IMR-90 (cell line): ENCODE measurements around the gene RER1. TPM values are rescaled to one million over a fixed set of nuclear protein-coding genes. Genes with fewer than 3 reads are reported as not detected.

Experiments used
- ATAC-seq: fragments of 200-7000 bp; cut with Tn5 transposase; 2 replicates; pipeline ENCODE4 v1.9.1; 2020; ENCODE audit warnings: low read depth, mild to moderate bottlenecking, moderate library complexity
- BruUV-seq: library from RNA; stranded (reverse); fragments of 400-500 nt; replicated peaks from 2 replicates; lab custom pipeline; 2021; lab: Mats Ljungman, UMichigan
- CTCF ChIA-PET: fragments of 300-600 bp; formaldehyde crosslinking; extraction: SDS; loops from one replicate; lab custom pipeline; 2021; ENCODE audit warnings: antibody characterized with exemption; lab: Yijun Ruan, JAX
- POLR2A ChIA-PET: fragments of 300-600 bp; sonication (Branson Sonifier 250); formaldehyde crosslinking; loops from one replicate; lab custom pipeline; 2022; ENCODE audit warnings: antibody characterized with exemption; ENCODE audit not compliant: unreplicated experiment; lab: Charles Lee
- DNase-seq: peaks from one replicate; pipeline ENCODE4 v3.0.0; 2013
- H2AFZ ChIP-seq: replicated peaks from 2 replicates; pipeline ENCODE3; 2013; ENCODE audit warnings: low read length, mild to moderate bottlenecking; ENCODE audit not compliant: poor library complexity
- H2AK5ac ChIP-seq: 2 replicates; pipeline ENCODE4 v1.6.1; 2013; ENCODE audit warnings: low read depth, low read length, inconsistent platforms
- H2AK9ac ChIP-seq: replicated peaks from 2 replicates; pipeline ENCODE3; 2013; ENCODE audit warnings: mild to moderate bottlenecking, low read depth, low read length, moderate library complexity; ENCODE audit not compliant: poor library complexity
- H2BK120ac ChIP-seq: 2 replicates; pipeline ENCODE4 v1.6.1; 2013; ENCODE audit warnings: low read depth, low read length, inconsistent platforms
- H2BK15ac ChIP-seq: 3 replicates; pipeline ENCODE4 v1.6.1; 2013; ENCODE audit warnings: low read depth, low read length, inconsistent platforms
- H2BK20ac ChIP-seq: 2 replicates; pipeline ENCODE4 v1.6.1; 2013; ENCODE audit warnings: low read depth, mild to moderate bottlenecking, inconsistent platforms, low read length, moderate library complexity
- H2BK5ac ChIP-seq: 2 replicates; pipeline ENCODE4 v1.6.1; 2013; ENCODE audit warnings: mild to moderate bottlenecking, low read depth, low read length, inconsistent platforms; ENCODE audit not compliant: poor library complexity, severe bottlenecking
- H3K14ac ChIP-seq: replicated peaks from 2 replicates; pipeline ENCODE4 v1.6.1; 2013; ENCODE audit warnings: low read depth, low read length, inconsistent platforms
- H3K18ac ChIP-seq: 2 replicates; pipeline ENCODE4 v1.6.1; 2013; ENCODE audit warnings: low read depth, low read length, control low read depth
- H3K23ac ChIP-seq: 2 replicates; pipeline ENCODE4 v1.6.1; 2013; ENCODE audit warnings: low read depth, low read length, inconsistent platforms
- H3K27ac ChIP-seq: 2 replicates; pipeline ENCODE4 v1.5.1; 2013; ENCODE audit warnings: mild to moderate bottlenecking, control low read depth, low read length; ENCODE audit not compliant: insufficient read depth
- H3K27me3 ChIP-seq: 2 replicates; pipeline ENCODE4 v1.6.1; 2013; ENCODE audit warnings: low read length; ENCODE audit not compliant: control insufficient read depth, insufficient read depth
- H3K36me3 ChIP-seq: 2 replicates; pipeline ENCODE4 v1.6.1; 2013; ENCODE audit warnings: low read length, mixed read lengths; ENCODE audit not compliant: control insufficient read depth, insufficient read depth
- H3K4ac ChIP-seq: 2 replicates; pipeline ENCODE4 v1.6.1; 2013; ENCODE audit warnings: low read depth, low read length, inconsistent platforms
- H3K4me1 ChIP-seq: 2 replicates; pipeline ENCODE4 v1.6.1; 2013; ENCODE audit warnings: low read length, mixed read lengths; ENCODE audit not compliant: control insufficient read depth, insufficient read depth
- H3K4me2 ChIP-seq: 2 replicates; pipeline ENCODE4 v1.6.1; 2013; ENCODE audit warnings: low read depth, mild to moderate bottlenecking, control low read depth, low read length, moderate library complexity
- H3K4me3 ChIP-seq: 2 replicates; pipeline ENCODE4 v1.5.1; 2013; ENCODE audit warnings: low read depth, mild to moderate bottlenecking, control low read depth, low read length, moderate library complexity; ENCODE audit not compliant: insufficient read depth
- H3K56ac ChIP-seq: 2 replicates; pipeline ENCODE4 v1.6.1; 2013; ENCODE audit warnings: low read length, inconsistent platforms; ENCODE audit not compliant: insufficient read depth; ENCODE audit errors: extremely low read depth
- H3K79me1 ChIP-seq, 2 experiments: 2 replicates each; pipeline ENCODE4 v1.6.1; 2013; ENCODE audit warnings: low read length in 2 of 2, inconsistent platforms in 1 of 2, low read depth in 1 of 2
- H3K9ac ChIP-seq: 2 replicates; pipeline ENCODE4 v1.6.1; 2013; ENCODE audit warnings: low read depth, low read length, control low read depth
- H3K9me1 ChIP-seq: 2 replicates; pipeline ENCODE4 v1.6.1; 2013; ENCODE audit warnings: low read length, inconsistent platforms; ENCODE audit not compliant: insufficient read depth
- H3K9me3 ChIP-seq: 2 replicates; pipeline ENCODE4 v1.6.1; 2013; ENCODE audit warnings: low read length; ENCODE audit not compliant: control insufficient read depth, insufficient read depth
- H4K20me1 ChIP-seq: 2 replicates; pipeline ENCODE4 v1.6.1; 2013; ENCODE audit warnings: low read length, inconsistent platforms; ENCODE audit not compliant: insufficient read depth
- H4K5ac ChIP-seq: 2 replicates; pipeline ENCODE4 v1.6.1; 2013; ENCODE audit warnings: mild to moderate bottlenecking, low read depth, low read length, control low read depth
- H4K8ac ChIP-seq, 2 experiments: 2 replicates each; pipeline ENCODE4 v1.6.1; 2013; ENCODE audit warnings: low read depth in 2 of 2, low read length in 2 of 2, control low read depth in 1 of 2, inconsistent platforms in 1 of 2
- H4K91ac ChIP-seq: 2 replicates; pipeline ENCODE4 v1.6.1; 2013; ENCODE audit warnings: low read depth, low read length, inconsistent platforms; ENCODE audit not compliant: insufficient read depth
- BHLHE40 ChIP-seq: fragments of 150-350 bp; IDR thresholded peaks from 2 replicates; pipeline ENCODE4 v1.6.1; 2016; ENCODE audit warnings: mild to moderate bottlenecking, low read depth, low read length
- CHD1 ChIP-seq: IDR thresholded peaks from 2 replicates; pipeline ENCODE4 v1.6.1; 2012; ENCODE audit warnings: low read depth, low read length, improper control_type of control experiment
- CTCF ChIP-seq: conservative IDR thresholded peaks from 2 replicates; pipeline ENCODE4 v1.5.1; 2012; ENCODE audit warnings: mild to moderate bottlenecking, low read depth, low read length, improper control_type of control experiment
- ELK1 ChIP-seq: fragments of 150-350 bp; IDR thresholded peaks from 2 replicates; pipeline ENCODE4 v1.6.1; 2016; ENCODE audit warnings: low read depth, mild to moderate bottlenecking, low read length, moderate library complexity, borderline replicate concordance
- FOS ChIP-seq: fragments of 150-350 bp; IDR thresholded peaks from 2 replicates; pipeline ENCODE4 v1.6.1; 2016; ENCODE audit warnings: low read depth, low read length
- MAFK ChIP-seq: IDR thresholded peaks from 2 replicates; pipeline ENCODE4 v1.6.1; 2012; ENCODE audit warnings: low read depth, low read length, improper control_type of control experiment
- MAZ ChIP-seq: IDR thresholded peaks from 2 replicates; pipeline ENCODE4 v1.6.1; 2012; ENCODE audit warnings: low read depth, mild to moderate bottlenecking, low read length, improper control_type of control experiment, moderate library complexity, borderline replicate concordance
- MXI1 ChIP-seq: IDR thresholded peaks from 2 replicates; pipeline ENCODE4 v1.6.1; 2012; ENCODE audit warnings: low read depth, mild to moderate bottlenecking, low read length, moderate library complexity, borderline replicate concordance
- NFE2L2 ChIP-seq: fragments of 150-350 bp; IDR thresholded peaks from 2 replicates; pipeline ENCODE4 v1.6.1; 2016; ENCODE audit warnings: low read depth, mild to moderate bottlenecking, low read length
- POLR2A ChIP-seq: IDR thresholded peaks from 2 replicates; pipeline ENCODE4 v1.6.1; 2012; ENCODE audit warnings: mild to moderate bottlenecking, low read depth, low read length
- RAD21 ChIP-seq: IDR thresholded peaks from 2 replicates; pipeline ENCODE4 v1.6.1; 2012; ENCODE audit warnings: low read length, improper control_type of control experiment
- RCOR1 ChIP-seq: IDR thresholded peaks from 2 replicates; pipeline ENCODE4 v1.6.1; 2012; ENCODE audit warnings: mild to moderate bottlenecking, low read length, improper control_type of control experiment; ENCODE audit not compliant: insufficient replicate concordance
- RFX5 ChIP-seq: IDR thresholded peaks from 2 replicates; pipeline ENCODE4 v1.8.0; 2012; ENCODE audit warnings: low read depth, mild to moderate bottlenecking, low read length, moderate library complexity
- SMC3 ChIP-seq: fragments of 150-350 bp; IDR thresholded peaks from 2 replicates; pipeline ENCODE4 v1.6.1; 2016; ENCODE audit warnings: low read depth, mild to moderate bottlenecking, antibody characterized with exemption, low read length, moderate library complexity
- WGBS, 2 experiments: methylation state at CpG; one replicate each; pipeline versions ENCODE4 v1.1.5 to v1.1.7; 2013; ENCODE audit warnings: missing lambda C conversion rate in 2 of 2; ENCODE audit not compliant: insufficient read length in 1 of 2; ENCODE audit errors: extremely low coverage in 2 of 2; 5-methylcytosine and 5-hydroxymethylcytosine counted together
- dilution Hi-C: fragments of 300-500 bp; cut with HindIII; formaldehyde crosslinking; loops from one replicate; pipeline ENCODE4 v1.14.3; 2018; ENCODE audit warnings: low sequenced_read_pairs; ENCODE audit not compliant: unreplicated experiment
- in situ Hi-C: fragments of 300-500 bp; cut with MboI; formaldehyde crosslinking; loops from 3 replicates; pipeline ENCODE4 v1.14.3; 2019; ENCODE audit warnings: low sequenced_read_pairs, inconsistent platforms, mixed read lengths
- intact Hi-C: fragments of 100-400 bp; cut with micrococcal nuclease; formaldehyde crosslinking; loops from 2 replicates; pipeline ENCODE4 v1.10.0; 2022
- polyA plus RNA-seq, 3 experiments: library from polyadenylated mRNA; depleted of rRNA; stranded (reverse); fragments of >200 nt; gene quantifications; 2 replicates each; pipeline ENCODE4 v1.2.3, GENCODE V29; 2012; ENCODE audit warnings: low replicate concordance in 1 of 3
- total RNA-seq: library from RNA; depleted of rRNA; stranded (reverse); fragments of >200 nt; gene quantifications from 2 replicates; pipeline ENCODE4 v1.2.3, GENCODE V29; 2012

Gene RER1
- total and polyA plus RNA-seq, 2 of the 4 experiments (the other 2 are of a cell fraction) = 47.1 to 240 TPM

GRCh38 chr1:2388004-2388913 is 3.4 kb upstream of the RER1 start:
- POLR2A ChIA-PET = no interaction called here
- dilution Hi-C loops = no loop called here
- no peak overlapping the region for H2BK120ac ChIP-seq
- CTCF ChIA-PET = no interaction called here
- no peak overlapping the region for H2BK15ac ChIP-seq
- H3K4me2 ChIP-seq = no peak overlapping the region
- H4K8ac ChIP-seq = no peak overlapping the region
- intact Hi-C loops = no loop called here
- peaks cover 5% of the 10 kb centered on the region for H3K4me1 ChIP-seq
- no peaks in the 10 kb centered on the region for H3K27me3 ChIP-seq
- no peak overlapping the region for H2AK9ac ChIP-seq
- no peak overlapping the region for H3K9ac ChIP-seq
- peaks cover 12% of the 10 kb centered on the region for H4K20me1 ChIP-seq
- in situ Hi-C loops = no loop called here
- H3K18ac ChIP-seq = no peak overlapping the region
- no peak overlapping the region for H2BK20ac ChIP-seq
- H3K4ac ChIP-seq = no peak overlapping the region
- H3K56ac ChIP-seq = no peak overlapping the region
- no peak overlapping the region for H2AFZ ChIP-seq
- ATAC-seq = no peak
- H3K27ac ChIP-seq = no peak overlapping the region
- H2AK5ac ChIP-seq = no peak overlapping the region
- H3K79me1 ChIP-seq = peaks cover 0 to 30% of the 10 kb centered on the region in 2 experiments; a peak in 3 of 4 replicates
- no peak overlapping the region for H4K5ac ChIP-seq
- no peak overlapping the region for H3K14ac ChIP-seq
- peaks cover 6% of the 10 kb centered on the region; the same call in 1 of the 2 replicates for H3K36me3 ChIP-seq
- no peaks in the 10 kb centered on the region for H3K9me3 ChIP-seq
- H3K4me3 ChIP-seq = no peak overlapping the region
- 94% methylated on average over 4 of the region's 32 CpGs; no CpG with 5 or more reads in 1 of the 2 experiments for WGBS, 2 experiments
- DNase-seq = no peak
- no peak overlapping the region for H2BK5ac ChIP-seq
- BruUV-seq = no TSS peak
- no peak overlapping the region for H4K91ac ChIP-seq
- peaks cover 5% of the 10 kb centered on the region; the same call in 1 of the 2 replicates for H3K9me1 ChIP-seq
- H3K23ac ChIP-seq = no peak overlapping the region
- TF ChIP-seq SMC3 (no peak), RCOR1 (no peak), ELK1 (no peak), CTCF (no peak), MAFK (no peak), NFE2L2 (no peak), CHD1 (no peak), POLR2A (no peak), RAD21 (no peak), FOS (no peak), RFX5 (no peak), BHLHE40 (no peak), MXI1 (no peak), MAZ (no peak)
